GM12891 (cell line): ENCODE data around the gene ARHGAP5.

Source experiments
- PAX5 ChIP-seq: IDR thresholded peaks from 2 replicates; pipeline ENCODE4 v1.6.1; 2011; ENCODE audit warnings: low read length, moderate library complexity, mild to moderate bottlenecking; ENCODE audit not compliant: insufficient read depth, severe bottlenecking
- POLR2A ChIP-seq: IDR thresholded peaks from 2 replicates; pipeline ENCODE4 v1.6.1; 2011; ENCODE audit warnings: low read depth, low read length, control low read depth
- POLR2AphosphoS5 ChIP-seq: IDR thresholded peaks from 2 replicates; pipeline ENCODE4 v1.6.1; 2011; ENCODE audit warnings: low read depth, low read length, control low read depth
- POU2F2 ChIP-seq: IDR thresholded peaks from 2 replicates; pipeline ENCODE4 v1.6.1; 2011; ENCODE audit warnings: low read depth, mild to moderate bottlenecking, control low read depth, low read length, moderate library complexity
- SPI1 ChIP-seq: IDR thresholded peaks from 2 replicates; pipeline ENCODE4 v1.6.1; 2011; ENCODE audit warnings: low read depth, low read length, control low read depth
- TAF1 ChIP-seq: IDR thresholded peaks from 2 replicates; pipeline ENCODE4 v1.6.1; 2011; ENCODE audit warnings: low read depth, low read length, control low read depth

DNA sequence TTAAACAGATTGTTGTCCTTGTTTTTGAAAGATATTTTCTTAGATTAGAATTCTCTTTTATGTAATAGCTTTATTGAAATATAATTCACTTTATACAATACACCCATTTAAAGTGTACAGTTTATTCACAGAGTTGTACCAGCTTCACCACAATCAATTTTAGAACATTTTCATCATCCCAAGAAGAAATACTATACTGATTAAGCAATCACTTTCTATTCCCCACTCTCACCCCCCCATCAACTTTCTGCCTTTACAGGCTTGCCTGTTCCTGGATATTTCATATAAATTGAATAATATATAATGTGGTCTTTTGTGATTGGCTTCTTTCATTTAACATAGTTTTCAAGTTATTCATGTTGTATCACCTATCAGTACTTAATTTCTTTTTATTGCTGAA is 44.4 kb downstream of the ARHGAP5 start:
- TF ChIP-seq TAF1 (no peak), POLR2A (no peak), POLR2AphosphoS5 (no peak), POU2F2 (no peak), SPI1 (no peak), PAX5 (no peak)
